ENCODE data around the gene CGB2. TPM values are rescaled to one million over a fixed set of nuclear protein-coding genes. Genes with fewer than 3 reads are reported as not detected.

Gene CGB2
- total and polyA plus RNA-seq, 9 of the 15 experiments (the other 6 are each of a cell fraction or from before 2014, with no cell fraction given): 0.22 TPM; not detected in 8

DNA sequence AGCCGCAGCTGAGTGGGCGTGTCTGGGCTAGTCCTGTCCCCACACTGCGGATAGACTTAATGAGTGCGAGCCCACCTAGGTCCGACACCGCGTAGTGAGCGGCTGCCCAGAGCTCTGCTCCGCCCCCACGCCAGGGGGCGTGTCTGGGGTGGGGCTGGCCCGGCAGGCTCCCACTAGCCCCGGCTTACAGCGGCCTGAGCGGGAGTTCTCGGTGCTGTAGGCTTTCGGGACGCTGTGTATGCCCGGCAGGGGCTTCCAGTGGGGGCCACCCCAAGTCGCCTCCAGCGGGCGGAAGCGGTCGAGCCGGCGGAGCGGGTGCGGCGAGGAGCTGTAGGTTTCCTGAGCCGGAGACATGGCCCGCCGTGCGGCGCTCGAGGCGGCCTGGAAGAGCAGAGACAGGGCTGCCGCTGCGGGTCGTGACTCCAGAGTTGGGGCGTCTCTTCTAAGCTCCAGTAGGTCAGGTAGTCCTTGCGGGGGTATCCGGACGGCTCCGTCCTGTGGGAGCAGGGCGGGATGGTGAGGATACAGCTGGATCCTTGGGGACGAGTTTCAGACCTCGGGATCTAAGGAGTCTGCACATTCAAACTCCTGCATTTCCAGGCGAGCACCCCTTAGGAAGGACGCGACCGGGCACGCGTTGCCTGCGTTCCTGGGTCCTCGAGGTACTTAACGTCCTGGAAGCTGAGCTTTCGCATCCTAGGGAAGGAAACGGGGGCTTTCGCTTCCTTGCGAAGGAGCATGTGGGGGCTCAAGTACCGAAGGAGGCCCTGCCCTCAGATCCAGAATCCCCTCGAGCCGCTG is 24.6 kb downstream of the CGB2 start (continued):
- TF ChIP-seq CEBPG (CRISPR knock-in tag; IDR thresholded peaks at IDR 0.05): 0 out of 2 replicates have a peak, but pooled peaks have one; percentile 24
- no peak for TF ChIP-seq CEBPG (tag; conservative IDR thresholded peaks at IDR 0.05 in 1 of 2, IDR thresholded peaks at IDR 0.05 in 1 of 2)
- TF ChIP-seq CAMTA2 (CRISPR knock-in tag; conservative IDR thresholded peaks at IDR 0.05): no peak
- no peak for TF ChIP-seq ZBTB11 (CRISPR knock-in tag; IDR thresholded peaks at IDR 0.05)
- peak; percentile 56 to 71; a peak in 3 of 4 replicates for TF ChIP-seq MAZ (CRISPR knock-in tag; conservative IDR thresholded peaks at IDR 0.05 in 1 of 2, IDR thresholded peaks at IDR 0.05 in 1 of 2)
- TF ChIP-seq DPF2 (IDR thresholded peaks at IDR 0.05): peak; percentile 33; the same call in 1 of the 2 replicates
- no peak for TF ChIP-seq IRF9 (tag; IDR thresholded peaks at IDR 0.05)
- TF ChIP-seq ZFX (CRISPR knock-in tag; IDR thresholded peaks at IDR 0.05): peak; percentile 21; the same call in 1 of the 2 replicates
- TF ChIP-seq TBL1XR1 (IDR thresholded peaks at IDR 0.05; ENCODE audit: low read length in 2 of 2): no peak
- no peak for TF ChIP-seq RBM15 (IDR thresholded peaks at IDR 0.05; ENCODE audit: insufficient read depth, low read length)
- peak; percentile 64; the same call in 1 of the 2 replicates for TF ChIP-seq MTA3 (IDR thresholded peaks at IDR 0.05; ENCODE audit: borderline replicate concordance)
- peak; percentile 12; the same call in 1 of the 2 replicates for TF ChIP-seq SIN3B (IDR thresholded peaks at IDR 0.05; ENCODE audit: low read depth)
- TF ChIP-seq ZNF79 (CRISPR knock-in tag; IDR thresholded peaks at IDR 0.05; ENCODE audit: low read depth): no peak
- TF ChIP-seq, protein P1, sequence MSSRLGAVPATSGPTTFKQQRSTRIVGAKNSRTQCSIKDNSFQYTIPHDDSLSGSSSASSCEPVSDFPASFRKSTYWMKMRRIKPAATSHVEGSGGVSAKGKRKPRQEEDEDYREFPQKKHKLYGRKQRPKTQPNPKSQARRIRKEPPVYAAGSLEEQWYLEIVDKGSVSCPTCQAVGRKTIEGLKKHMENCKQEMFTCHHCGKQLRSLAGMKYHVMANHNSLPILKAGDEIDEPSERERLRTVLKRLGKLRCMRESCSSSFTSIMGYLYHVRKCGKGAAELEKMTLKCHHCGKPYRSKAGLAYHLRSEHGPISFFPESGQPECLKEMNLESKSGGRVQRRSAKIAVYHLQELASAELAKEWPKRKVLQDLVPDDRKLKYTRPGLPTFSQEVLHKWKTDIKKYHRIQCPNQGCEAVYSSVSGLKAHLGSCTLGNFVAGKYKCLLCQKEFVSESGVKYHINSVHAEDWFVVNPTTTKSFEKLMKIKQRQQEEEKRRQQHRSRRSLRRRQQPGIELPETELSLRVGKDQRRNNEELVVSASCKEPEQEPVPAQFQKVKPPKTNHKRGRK (tag; IDR thresholded peaks at IDR 0.05): no peak
- TF ChIP-seq UBTF (IDR thresholded peaks at IDR 0.05; ENCODE audit: borderline replicate concordance in 1 of 2, low read depth in 2 of 2, low read length in 2 of 2): 0 out of 4 replicates have a peak, but pooled peaks of 1 of the 2 experiments have one; percentile 71

Measured in K562 (cell line).